HEK293 (cell line): ENCODE measurements around the gene SPRED2.

Experiments
- CTCF ChIA-PET: fragments of 350-600 bp; formaldehyde crosslinking; extraction: SDS; loops from one replicate; lab custom pipeline; 2021; ENCODE audit warnings: antibody characterized with exemption; lab: Yijun Ruan, JAX
- POLR2A ChIA-PET: fragments of 300-600 bp; formaldehyde crosslinking; extraction: SDS; loops from one replicate; lab custom pipeline; 2020; ENCODE audit warnings: antibody characterized with exemption, inconsistent platforms; lab: Yijun Ruan, JAX
- H3K27ac ChIP-seq: fragments of 200-500 bp; sonication (Bioruptor generic); 2 replicates; pipeline ENCODE4 v1.5.1; 2014; ENCODE audit warnings: low read depth, low read length, control low read depth, inconsistent platforms; ENCODE audit errors: extremely low read depth
- H3K36me3 ChIP-seq, 2 experiments: fragments of 200-500 bp in 1 of 2; sonication (Bioruptor generic) in 1 of 2; 1 replicate in 1 of 2; 2 replicates in 1 of 2; pipeline ENCODE4 v1.5.1; 2014 to 2017; ENCODE audit warnings: inconsistent platforms in 2 of 2, low read length in 2 of 2; ENCODE audit not compliant: control insufficient read depth in 2 of 2, insufficient read depth in 1 of 2
- H3K4me1 ChIP-seq: fragments of 200-500 bp; sonication (Bioruptor generic); 2 replicates; pipeline ENCODE4 v1.5.1; 2014; ENCODE audit warnings: mild to moderate bottlenecking, low read length, inconsistent platforms; ENCODE audit not compliant: control insufficient read depth, insufficient read depth
- H3K4me3 ChIP-seq: 2 replicates; pipeline ENCODE4 v1.5.1; 2011; ENCODE audit warnings: low read depth, mild to moderate bottlenecking, control low read depth, low read length, moderate library complexity
- H3K9me3 ChIP-seq: fragments of 200-500 bp; sonication (Bioruptor generic); 2 replicates; pipeline ENCODE4 v1.5.1; 2014; ENCODE audit warnings: low read depth, low read length, inconsistent platforms; ENCODE audit not compliant: control insufficient read depth, insufficient read depth
- AEBP2 ChIP-seq: fragments of 450-650 bp; formaldehyde crosslinking; IDR thresholded peaks from 2 replicates; pipeline ENCODE4 v1.5.1; 2016; ENCODE audit warnings: missing biosample characterization, missing genetic modification characterization, borderline replicate concordance
- FEZF1 ChIP-seq: fragments of 450-650 bp; formaldehyde crosslinking; IDR thresholded peaks from 2 replicates; pipeline ENCODE4 v1.5.1; 2016; ENCODE audit warnings: missing biosample characterization, missing genetic modification characterization
- GLIS1 ChIP-seq: fragments of 450-650 bp; formaldehyde crosslinking; IDR thresholded peaks from 2 replicates; pipeline ENCODE4 v1.5.1; 2016; ENCODE audit warnings: missing biosample characterization, missing genetic modification characterization
- HOXD13 ChIP-seq: sonication (generic); formaldehyde crosslinking; IDR thresholded peaks from 2 replicates; pipeline ENCODE4 v1.8.0; 2022; ENCODE audit warnings: missing genetic modification reagents, borderline replicate concordance
- PRDM1 ChIP-seq: fragments of 450-650 bp; formaldehyde crosslinking; IDR thresholded peaks from 2 replicates; pipeline ENCODE4; 2016; ENCODE audit warnings: missing biosample characterization, missing genetic modification characterization
- ZFP37 ChIP-seq: fragments of 450-650 bp; formaldehyde crosslinking; IDR thresholded peaks from 2 replicates; pipeline ENCODE4 v1.5.1; 2016; ENCODE audit warnings: missing biosample characterization, missing genetic modification characterization
- ZNF10 ChIP-seq: fragments of 450-650 bp; formaldehyde crosslinking; IDR thresholded peaks from 2 replicates; pipeline ENCODE4 v1.5.1; 2017; ENCODE audit warnings: missing biosample characterization, missing genetic modification characterization
- ZNF2 ChIP-seq: fragments of 450-650 bp; formaldehyde crosslinking; IDR thresholded peaks from 2 replicates; pipeline ENCODE4 v1.5.1; 2016; ENCODE audit warnings: missing biosample characterization, missing genetic modification characterization
- ZNF214 ChIP-seq: fragments of 450-650 bp; formaldehyde crosslinking; IDR thresholded peaks from 2 replicates; pipeline ENCODE4 v1.5.1; 2017; ENCODE audit warnings: missing biosample characterization, mild to moderate bottlenecking, missing genetic modification characterization, borderline replicate concordance
- ZNF223 ChIP-seq: fragments of 450-650 bp; formaldehyde crosslinking; IDR thresholded peaks from 2 replicates; pipeline ENCODE4 v1.5.1; 2016; ENCODE audit warnings: missing biosample characterization, missing genetic modification characterization
- ZNF248 ChIP-seq: fragments of 450-650 bp; formaldehyde crosslinking; IDR thresholded peaks from 2 replicates; pipeline ENCODE4 v1.5.1; 2017; ENCODE audit warnings: missing biosample characterization, missing genetic modification characterization
- ZNF266 ChIP-seq: fragments of 450-650 bp; formaldehyde crosslinking; IDR thresholded peaks from 2 replicates; pipeline ENCODE4 v1.5.1; 2016; ENCODE audit warnings: missing biosample characterization, missing genetic modification characterization, low read depth
- ZNF335 ChIP-seq: fragments of 450-650 bp; formaldehyde crosslinking; conservative IDR thresholded peaks from 2 replicates; pipeline ENCODE4 v1.5.1; 2016; ENCODE audit warnings: missing biosample characterization, missing genetic modification characterization
- ZNF394 ChIP-seq: fragments of 450-650 bp; formaldehyde crosslinking; IDR thresholded peaks from 2 replicates; pipeline ENCODE4 v1.5.1; 2016; ENCODE audit warnings: missing biosample characterization, missing genetic modification characterization, mild to moderate bottlenecking, moderate library complexity, borderline replicate concordance
- ZNF548 ChIP-seq: fragments of 450-650 bp; formaldehyde crosslinking; IDR thresholded peaks from 2 replicates; pipeline ENCODE4 v1.5.1; 2016; ENCODE audit warnings: missing biosample characterization, missing genetic modification characterization
- ZNF549 ChIP-seq: fragments of 450-650 bp; IDR thresholded peaks from 2 replicates; pipeline ENCODE4 v1.5.1; 2018; ENCODE audit warnings: missing biosample characterization, missing genetic modification characterization, mild to moderate bottlenecking, inconsistent platforms, moderate library complexity
- ZNF596 ChIP-seq: fragments of 450-650 bp; IDR thresholded peaks from 2 replicates; pipeline ENCODE4 v1.5.0; 2018; ENCODE audit warnings: missing biosample characterization, mild to moderate bottlenecking, missing genetic modification characterization, moderate library complexity
- ZNF600 ChIP-seq: fragments of 450-650 bp; formaldehyde crosslinking; IDR thresholded peaks from 2 replicates; pipeline ENCODE4 v1.5.1; 2016; ENCODE audit warnings: missing biosample characterization, missing genetic modification characterization
- ZNF624 ChIP-seq: fragments of 450-650 bp; formaldehyde crosslinking; IDR thresholded peaks from 2 replicates; pipeline ENCODE4 v1.5.1; 2017; ENCODE audit warnings: missing biosample characterization, missing genetic modification characterization
- ZNF639 ChIP-seq: fragments of 450-650 bp; formaldehyde crosslinking; IDR thresholded peaks from 2 replicates; pipeline ENCODE4 v1.5.1; 2016; ENCODE audit warnings: missing biosample characterization, missing genetic modification characterization
- ZNF660 ChIP-seq: fragments of 450-650 bp; IDR thresholded peaks from 2 replicates; pipeline ENCODE4 v1.5.1; 2018; ENCODE audit warnings: missing biosample characterization, mild to moderate bottlenecking, missing genetic modification characterization
- ZNF677 ChIP-seq: fragments of 450-650 bp; IDR thresholded peaks from 2 replicates; pipeline ENCODE4 v1.5.0; 2018; ENCODE audit warnings: missing biosample characterization, mild to moderate bottlenecking, missing genetic modification characterization, moderate library complexity
- ZNF707 ChIP-seq: fragments of 450-650 bp; formaldehyde crosslinking; IDR thresholded peaks from 2 replicates; pipeline ENCODE4 v1.5.1; 2016; ENCODE audit warnings: missing biosample characterization, missing genetic modification characterization
- ZNF768 ChIP-seq: fragments of 450-650 bp; formaldehyde crosslinking; IDR thresholded peaks from 2 replicates; pipeline ENCODE4 v1.5.1; 2018; ENCODE audit warnings: missing biosample characterization, mild to moderate bottlenecking, missing genetic modification characterization
- TF ChIP-seq, protein P1 (sequence below): fragments of 450-650 bp; formaldehyde crosslinking; IDR thresholded peaks from 2 replicates; pipeline ENCODE4 v1.5.1; 2017; ENCODE audit warnings: missing biosample characterization, missing genetic modification characterization
- TF ChIP-seq, protein P2 (sequence below): fragments of 450-650 bp; formaldehyde crosslinking; IDR thresholded peaks from 2 replicates; pipeline ENCODE4 v1.5.1; 2016; ENCODE audit warnings: missing biosample characterization, missing genetic modification characterization

SPRED2 gene

DNA sequence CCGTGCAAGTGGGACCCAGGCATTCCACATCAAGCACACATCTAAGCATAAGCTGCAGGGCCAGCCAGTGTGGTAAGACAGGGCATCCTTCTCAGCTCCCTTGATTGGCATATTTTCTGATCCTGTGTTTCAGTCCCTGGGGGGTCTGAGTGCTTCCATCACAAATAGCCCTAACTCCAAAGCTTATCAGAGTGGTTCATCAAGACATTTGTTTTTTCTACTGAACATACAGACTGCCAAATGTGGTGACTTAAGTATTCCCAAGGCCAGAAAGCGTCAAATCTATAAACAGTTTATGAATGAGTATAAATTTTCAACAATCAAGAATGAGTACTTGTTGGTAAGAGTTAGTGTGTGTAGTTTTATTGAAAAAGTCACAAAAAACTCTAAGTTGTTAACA, 18.8 kb downstream of the SPRED2 start:
- Histone ChIP-seq H3K27ac (no peak overlapping the region), H3K36me3 (no peaks in the 10 kb centered on the region), H3K9me3 (no peaks in the 10 kb centered on the region), H3K4me1 (peaks cover 14% of the 10 kb centered on the region; the same call in 1 of the 2 replicates), H3K4me3 (no peak overlapping the region)
- ChIA-PET CTCF (no interaction called here), POLR2A (no interaction called here)
- no peak for TF ChIP-seq ZNF335 (tag by site-specific recombination)
- 0 out of 2 replicates have a peak, but pooled peaks have one; percentile 30 for TF ChIP-seq ZNF600 (tag by site-specific recombination)
- no peak for TF ChIP-seq ZNF624 (tag by site-specific recombination)
- TF ChIP-seq PRDM1 (tag by site-specific recombination), result no peak
- no peak for TF ChIP-seq FEZF1 (tag by site-specific recombination)
- no peak for TF ChIP-seq HOXD13
- no peak for TF ChIP-seq ZNF677 (tag by site-specific recombination)
- TF ChIP-seq ZNF768, result no peak
- TF ChIP-seq, protein P1, sequence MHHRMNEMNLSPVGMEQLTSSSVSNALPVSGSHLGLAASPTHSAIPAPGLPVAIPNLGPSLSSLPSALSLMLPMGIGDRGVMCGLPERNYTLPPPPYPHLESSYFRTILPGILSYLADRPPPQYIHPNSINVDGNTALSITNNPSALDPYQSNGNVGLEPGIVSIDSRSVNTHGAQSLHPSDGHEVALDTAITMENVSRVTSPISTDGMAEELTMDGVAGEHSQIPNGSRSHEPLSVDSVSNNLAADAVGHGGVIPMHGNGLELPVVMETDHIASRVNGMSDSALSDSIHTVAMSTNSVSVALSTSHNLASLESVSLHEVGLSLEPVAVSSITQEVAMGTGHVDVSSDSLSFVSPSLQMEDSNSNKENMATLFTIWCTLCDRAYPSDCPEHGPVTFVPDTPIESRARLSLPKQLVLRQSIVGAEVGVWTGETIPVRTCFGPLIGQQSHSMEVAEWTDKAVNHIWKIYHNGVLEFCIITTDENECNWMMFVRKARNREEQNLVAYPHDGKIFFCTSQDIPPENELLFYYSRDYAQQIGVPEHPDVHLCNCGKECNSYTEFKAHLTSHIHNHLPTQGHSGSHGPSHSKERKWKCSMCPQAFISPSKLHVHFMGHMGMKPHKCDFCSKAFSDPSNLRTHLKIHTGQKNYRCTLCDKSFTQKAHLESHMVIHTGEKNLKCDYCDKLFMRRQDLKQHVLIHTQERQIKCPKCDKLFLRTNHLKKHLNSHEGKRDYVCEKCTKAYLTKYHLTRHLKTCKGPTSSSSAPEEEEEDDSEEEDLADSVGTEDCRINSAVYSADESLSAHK (tag by site-specific recombination), result no peak
- no peak for TF ChIP-seq ZNF596 (tag by site-specific recombination)
- TF ChIP-seq ZNF394 (tag by site-specific recombination), result no peak
- no peak for TF ChIP-seq ZNF548 (tag by site-specific recombination)
- no peak for TF ChIP-seq ZNF214 (tag by site-specific recombination)
- peak; percentile 66 for TF ChIP-seq GLIS1 (tag by site-specific recombination)
- TF ChIP-seq ZNF639 (tag by site-specific recombination), result no peak
- no peak for TF ChIP-seq ZNF223
- no peak for TF ChIP-seq ZNF266
- TF ChIP-seq, protein P2, sequence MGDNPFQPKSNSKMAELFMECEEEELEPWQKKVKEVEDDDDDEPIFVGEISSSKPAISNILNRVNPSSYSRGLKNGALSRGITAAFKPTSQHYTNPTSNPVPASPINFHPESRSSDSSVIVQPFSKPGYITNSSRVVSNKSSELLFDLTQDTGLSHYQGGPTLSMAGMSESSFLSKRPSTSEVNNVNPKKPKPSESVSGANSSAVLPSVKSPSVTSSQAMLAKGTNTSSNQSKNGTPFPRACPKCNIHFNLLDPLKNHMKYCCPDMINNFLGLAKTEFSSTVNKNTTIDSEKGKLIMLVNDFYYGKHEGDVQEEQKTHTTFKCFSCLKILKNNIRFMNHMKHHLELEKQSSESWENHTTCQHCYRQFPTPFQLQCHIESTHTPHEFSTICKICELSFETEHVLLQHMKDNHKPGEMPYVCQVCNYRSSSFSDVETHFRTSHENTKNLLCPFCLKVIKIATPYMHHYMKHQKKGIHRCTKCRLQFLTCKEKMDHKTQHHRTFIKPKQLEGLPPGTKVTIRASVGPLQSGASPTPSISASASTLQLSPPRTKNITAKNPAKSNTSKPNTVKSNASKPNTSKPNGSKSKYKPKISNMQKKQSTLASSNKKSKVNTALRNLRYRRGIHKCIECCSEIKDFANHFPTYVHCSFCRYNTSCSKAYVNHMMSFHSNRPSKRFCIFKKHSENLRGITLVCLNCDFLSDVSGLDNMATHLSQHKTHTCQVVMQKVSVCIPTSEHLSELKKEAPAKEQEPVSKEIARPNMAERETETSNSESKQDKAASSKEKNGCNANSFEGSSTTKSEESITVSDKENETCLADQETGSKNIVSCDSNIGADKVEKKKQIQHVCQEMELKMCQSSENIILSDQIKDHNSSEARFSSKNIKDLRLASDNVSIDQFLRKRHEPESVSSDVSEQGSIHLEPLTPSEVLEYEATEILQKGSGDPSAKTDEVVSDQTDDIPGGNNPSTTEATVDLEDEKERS (tag by site-specific recombination), result no peak
- no peak for TF ChIP-seq ZNF549 (tag by site-specific recombination)
- no peak for TF ChIP-seq ZFP37 (tag by site-specific recombination)
- TF ChIP-seq ZNF248 (tag by site-specific recombination), result no peak
- TF ChIP-seq ZNF2 (tag by site-specific recombination), result no peak
- no peak for TF ChIP-seq ZNF10 (tag by site-specific recombination)
- TF ChIP-seq AEBP2 (tag by site-specific recombination), result no peak
- no peak for TF ChIP-seq ZNF707 (tag by site-specific recombination)
- TF ChIP-seq ZNF660 (tag by site-specific recombination), result peak; percentile 70
